Activated T-cell treated with anti-CD3 and anti-CD28 coated beads for 48 hours (primary cell): ENCODE data around the gene NINJ2.
"Not testable (repeated sequence)": the region's sequence is repeated elsewhere in the genome, so short reads cannot be mapped to it uniquely, and the experiment has no call there.

ENCODE experiments used
- DNase-seq: peaks from one replicate; pipeline ENCODE4 v3.0.0-alpha.2; 2020; ENCODE audit warnings: low read depth

NINJ2 gene

DNA sequence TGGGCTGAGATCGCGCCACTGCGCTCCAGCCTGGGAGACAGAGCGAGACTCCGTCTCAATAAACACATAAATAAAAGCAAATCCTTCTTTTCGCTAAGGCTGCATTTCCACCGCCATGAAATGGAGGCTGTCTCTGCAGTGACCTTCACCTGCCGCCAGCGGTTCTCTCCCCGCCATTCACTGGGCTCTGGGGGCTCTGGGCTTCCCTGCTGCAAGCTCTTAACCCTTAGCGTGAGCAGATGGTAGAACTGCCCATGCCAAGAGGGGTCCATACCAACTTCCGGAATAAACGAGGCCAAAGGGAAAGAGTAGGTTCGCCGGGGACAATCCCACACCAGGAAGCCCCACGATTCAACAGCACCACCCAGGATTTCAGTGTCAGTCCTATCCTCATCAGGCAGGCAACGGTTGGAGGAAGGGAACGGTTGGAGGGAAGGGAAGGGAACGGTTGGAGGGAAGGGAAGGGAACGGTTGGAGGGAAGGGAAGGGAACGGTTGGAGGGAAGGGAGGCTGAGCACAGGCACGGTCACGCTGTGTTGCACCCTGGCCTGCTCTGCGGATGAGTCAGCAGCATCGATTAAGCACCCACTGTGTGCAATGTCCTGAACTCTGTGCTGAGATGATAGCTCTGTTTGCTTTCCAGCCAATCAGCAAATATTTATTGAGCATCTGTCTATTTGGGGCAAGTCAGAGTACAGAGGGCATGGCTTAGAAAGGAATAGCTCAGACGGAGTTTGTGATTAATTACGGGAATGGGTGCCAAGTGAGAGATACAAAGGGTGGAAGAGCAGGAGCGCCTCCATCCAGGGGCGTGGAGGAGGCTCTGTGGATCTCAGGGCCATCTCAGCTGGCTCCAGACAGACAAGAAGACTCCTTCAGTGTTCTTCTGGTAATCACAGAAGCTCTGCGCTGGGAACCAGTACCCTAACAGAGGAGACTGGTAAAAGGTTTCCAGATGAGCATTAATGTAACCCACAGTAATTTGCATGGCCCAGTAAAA, 77.9 kb downstream of the NINJ2 start:
- no peak for DNase-seq

DNA sequence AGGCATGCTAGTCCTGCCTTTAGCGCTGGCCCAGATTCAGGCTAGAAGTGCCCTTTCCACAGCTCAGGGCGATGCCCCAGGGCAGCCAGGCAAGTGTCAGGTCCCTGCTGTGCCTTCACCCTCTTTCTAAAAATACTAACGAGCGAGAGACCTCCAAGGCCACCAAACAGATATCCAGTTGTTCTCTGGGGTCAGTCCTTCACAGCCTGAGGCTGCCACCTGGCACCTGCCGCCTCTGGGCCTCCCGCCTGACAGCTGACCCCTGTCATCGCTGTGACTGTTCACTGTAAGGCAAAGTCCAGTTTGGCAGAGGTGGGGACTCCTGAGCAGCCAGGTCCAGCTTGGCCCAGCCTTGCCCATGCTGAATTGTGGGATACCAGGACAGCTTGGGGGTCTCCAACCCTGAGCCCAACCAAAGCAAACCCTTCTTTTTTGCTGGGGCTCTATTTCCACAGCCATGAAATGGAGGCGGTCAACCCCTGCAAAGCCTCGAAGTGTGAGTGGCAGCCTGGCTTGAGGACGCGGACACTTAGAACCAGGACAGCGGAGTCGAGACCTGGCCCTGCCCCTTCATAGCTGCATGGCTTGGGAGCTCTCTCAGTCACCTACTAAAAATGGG, 79.9 kb downstream of the NINJ2 start:
- no peak for DNase-seq

DNA sequence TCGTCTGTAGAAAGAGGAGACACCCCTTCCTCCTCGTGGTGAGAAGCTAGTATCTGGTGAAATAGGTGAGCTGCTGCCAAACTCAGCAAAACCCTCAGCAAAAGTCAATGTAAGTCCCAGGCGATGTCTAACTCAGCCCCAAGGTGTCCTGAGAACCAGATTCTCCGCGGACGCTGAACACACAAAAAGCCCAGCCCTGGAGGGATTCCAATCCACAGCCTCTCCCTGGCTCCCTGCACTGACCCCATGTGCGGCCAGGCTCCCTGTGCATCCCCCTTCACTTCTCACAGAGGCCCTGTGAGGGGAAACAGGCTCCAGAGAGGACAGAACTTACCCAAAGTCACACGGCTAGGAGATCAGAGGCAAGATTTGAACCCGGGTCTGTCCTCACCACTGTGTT, 81.5 kb downstream of the NINJ2 start:
- DNase-seq = no peak

DNA sequence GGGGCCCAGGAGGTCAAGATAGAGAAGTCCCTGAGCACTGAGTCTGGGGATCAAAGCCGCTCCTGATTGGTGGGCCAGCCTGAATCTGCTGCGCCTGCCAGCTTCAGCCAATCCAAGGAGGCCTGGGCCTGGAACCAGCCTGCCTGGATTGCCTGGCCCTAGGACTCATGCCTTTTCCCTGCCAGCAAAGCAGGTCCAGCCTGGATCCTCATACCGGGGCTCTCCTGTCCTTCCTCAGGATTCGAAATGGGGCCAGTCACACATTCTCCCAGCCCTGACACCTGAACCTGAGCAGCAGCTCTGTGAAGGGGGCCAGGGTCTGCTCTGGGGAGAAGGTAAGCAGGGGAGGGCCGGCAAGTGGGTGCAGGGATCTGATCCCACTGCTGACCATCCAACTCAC, 81.9 kb downstream of the NINJ2 start:
- no peak for DNase-seq

DNA sequence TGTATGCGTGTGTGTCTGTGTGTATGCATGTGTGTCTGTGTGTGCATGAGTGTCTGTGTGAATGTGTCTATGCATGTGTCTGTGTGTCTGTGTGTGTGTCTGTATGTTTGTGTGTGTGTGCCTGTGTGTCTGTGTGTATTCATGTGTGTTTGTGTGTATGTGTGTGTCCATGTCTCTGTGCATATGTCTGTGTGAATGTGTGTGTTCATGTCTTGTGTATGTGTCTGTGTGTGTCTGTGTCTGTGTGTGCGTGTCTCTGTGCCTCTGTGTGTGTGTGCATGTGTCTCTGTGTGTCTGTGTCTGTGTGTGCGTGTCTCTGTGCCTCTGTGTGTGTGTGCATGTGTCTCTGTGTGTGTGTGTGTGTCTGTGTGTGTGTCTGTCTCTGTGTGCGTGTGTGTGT, 82.4 kb downstream of the NINJ2 start:
- no peak for DNase-seq

DNA sequence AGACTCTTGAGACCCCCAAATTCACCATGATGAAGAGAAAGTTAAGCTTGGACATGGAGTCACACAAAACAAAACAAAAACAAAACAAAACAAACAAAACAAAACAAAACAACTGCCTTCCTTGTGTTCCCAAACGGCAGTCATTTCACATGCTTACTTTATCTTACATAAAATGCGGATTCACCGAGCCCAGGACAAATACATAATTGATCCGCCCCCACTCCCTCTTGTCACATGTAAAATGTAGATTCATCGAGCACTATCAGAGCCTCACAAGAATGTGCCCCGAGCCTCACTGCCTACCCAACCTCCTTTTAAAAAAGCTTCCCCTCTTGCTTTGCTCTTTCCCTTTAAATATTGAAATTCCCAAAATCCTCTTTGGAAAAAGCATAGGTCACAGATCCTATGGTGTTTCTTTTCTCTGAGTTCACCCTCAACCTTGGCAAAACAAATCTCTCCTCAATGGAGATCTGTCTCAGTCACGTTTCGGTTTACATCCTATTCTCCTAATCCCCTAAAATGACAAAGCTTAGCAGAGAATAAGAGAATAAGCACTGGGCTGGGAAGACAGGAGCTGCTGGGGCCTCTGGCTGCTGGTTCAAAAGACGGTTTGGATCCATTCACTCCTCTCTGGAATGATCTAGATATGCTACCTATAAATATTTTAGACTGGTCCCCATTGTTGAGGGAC, 83.7 kb downstream of the NINJ2 start:
- DNase-seq = no peak

DNA sequence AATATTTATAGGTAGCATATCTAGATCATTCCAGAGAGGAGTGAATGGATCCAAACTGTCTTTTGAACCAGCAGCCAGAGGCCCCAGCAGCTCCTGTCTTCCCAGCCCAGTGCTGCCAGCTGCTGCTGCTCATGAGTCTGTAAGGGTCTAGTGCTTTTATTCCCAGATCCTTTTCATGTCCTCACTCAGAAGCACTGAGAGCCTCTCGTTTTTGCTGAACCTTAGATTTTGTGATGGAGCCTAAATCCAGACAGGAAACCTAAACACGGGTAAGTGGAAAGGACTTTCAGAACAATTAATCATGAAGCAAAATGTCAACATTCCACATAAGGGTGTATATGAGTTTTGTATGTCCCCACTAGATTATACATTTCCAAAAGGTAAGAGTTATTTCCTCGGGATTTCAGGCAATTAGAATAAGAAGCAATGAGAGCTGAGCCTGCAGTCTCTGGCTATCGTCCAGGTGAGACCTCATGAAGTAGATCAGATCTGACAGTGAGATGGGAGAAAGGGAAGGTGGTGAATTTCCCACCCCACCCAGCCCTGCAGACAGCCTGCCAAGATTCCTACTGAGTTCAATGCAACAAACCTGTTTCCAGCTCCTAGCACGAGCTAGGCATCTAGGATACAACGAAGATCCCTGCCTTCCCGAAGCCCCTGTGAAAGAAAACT, 84.4 kb downstream of the NINJ2 start:
- DNase-seq = no peak

DNA sequence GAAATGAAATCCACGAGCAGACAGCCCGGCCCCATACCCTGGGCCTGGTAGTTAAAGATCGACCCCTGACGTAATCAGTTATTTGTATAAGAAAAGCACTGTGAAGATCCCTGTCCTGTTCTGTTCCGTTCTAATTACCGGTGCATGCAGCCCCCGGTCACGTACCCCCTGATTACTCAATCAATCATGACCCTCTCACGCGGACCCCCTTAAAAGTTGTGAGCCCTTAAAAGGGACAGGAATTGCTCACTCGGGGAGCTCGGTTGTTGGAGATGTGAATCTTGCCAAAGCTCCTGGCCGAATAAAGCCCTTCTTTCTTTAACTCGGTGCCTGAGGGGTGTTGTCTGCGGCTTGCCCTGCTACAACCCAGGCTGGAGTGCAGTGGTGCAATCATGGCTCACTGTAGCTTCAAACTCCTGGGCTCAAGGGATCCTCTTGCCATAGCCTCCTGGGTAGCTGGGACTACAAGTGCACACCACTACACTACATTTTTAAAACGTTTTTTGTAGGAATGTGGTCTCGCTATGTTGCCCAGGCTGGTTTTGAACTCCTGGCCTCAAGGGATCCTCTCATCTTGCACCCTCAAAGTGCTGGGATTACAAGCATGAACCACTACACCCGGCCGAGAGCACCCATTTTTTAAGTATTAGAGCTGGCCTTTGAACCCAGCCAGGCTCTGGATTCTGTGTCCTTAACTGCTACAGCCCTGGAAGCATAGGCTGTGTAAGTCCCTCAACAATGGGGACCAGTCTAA, 85.1 kb downstream of the NINJ2 start:
- not testable (repeated sequence) for DNase-seq

DNA sequence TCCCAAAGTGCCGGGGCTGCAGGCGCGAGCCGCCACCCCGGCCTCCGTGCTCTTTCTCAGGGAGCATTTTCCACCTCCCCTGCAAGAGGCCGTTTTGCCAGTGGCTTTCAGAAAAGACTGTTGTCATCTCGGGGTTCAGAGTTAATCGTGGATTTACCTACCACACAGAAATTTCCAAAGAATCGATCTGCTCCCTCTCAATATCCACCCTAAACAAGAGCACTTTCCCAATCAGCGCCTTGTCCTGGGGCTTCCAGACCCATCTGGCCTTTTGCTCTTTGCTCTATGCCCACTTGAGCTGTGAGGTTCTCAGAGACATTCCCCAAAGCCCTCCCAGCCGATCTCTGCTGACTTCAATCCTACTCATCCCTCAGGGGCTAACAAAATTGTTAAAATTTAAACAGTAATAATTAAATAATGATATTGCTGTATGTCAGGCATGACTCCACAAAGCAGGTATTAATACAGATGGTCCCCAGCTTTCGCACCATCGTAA, 86.6 kb downstream of the NINJ2 start:
- no peak for DNase-seq

DNA sequence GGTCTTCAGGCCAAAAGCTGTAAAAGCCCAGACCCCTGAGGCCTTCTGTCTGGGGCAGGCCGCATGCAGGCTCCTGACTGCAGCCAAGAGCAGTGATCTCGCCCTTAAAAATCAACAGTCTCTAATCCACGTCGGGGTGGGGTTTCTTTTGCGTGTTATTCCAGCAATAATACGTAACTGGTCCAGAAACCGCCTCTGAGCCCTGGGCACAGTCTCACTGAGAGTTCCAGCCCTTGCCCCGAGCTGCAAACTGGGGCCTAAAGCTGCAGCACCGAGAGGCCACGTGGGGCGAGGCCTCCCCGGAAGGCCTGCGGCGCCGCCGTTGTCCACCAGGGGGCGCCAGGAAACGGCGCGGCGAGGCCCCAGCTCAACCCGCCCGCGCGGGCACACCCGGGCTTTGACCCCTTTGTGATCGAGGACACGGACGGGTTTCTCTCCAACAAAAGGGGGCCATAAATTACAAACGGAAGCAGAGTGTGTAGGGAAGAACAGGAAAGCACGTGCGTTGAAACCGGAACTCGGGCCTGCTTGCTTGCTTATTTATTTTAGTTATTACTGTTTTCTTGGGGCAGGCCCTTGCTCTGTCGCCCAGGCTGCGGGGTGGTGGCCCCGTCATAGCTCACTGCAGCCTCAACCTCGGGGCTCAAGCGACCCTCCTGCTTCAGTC, 87.2 kb downstream of the NINJ2 start:
- peak; percentile 87 for DNase-seq

DNA sequence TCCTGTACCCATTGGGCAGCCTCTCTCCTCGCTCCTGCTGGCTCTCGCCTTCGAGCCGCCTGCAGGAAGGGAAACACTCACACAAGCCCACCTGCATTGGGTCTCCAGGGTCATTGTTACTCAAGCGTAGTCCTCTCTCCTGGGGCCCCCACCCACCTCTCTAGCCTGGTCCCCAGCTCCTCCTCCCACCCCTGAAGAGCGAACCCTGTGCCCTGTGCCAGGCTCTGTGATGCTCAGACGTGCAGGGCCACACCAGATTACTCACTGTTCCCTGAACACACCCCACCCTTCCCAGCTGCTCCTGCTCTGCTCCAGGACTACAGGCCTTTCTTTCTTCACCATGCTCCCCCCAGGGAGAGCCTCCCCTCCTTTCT, 88.1 kb downstream of the NINJ2 start:
- no peak for DNase-seq

DNA sequence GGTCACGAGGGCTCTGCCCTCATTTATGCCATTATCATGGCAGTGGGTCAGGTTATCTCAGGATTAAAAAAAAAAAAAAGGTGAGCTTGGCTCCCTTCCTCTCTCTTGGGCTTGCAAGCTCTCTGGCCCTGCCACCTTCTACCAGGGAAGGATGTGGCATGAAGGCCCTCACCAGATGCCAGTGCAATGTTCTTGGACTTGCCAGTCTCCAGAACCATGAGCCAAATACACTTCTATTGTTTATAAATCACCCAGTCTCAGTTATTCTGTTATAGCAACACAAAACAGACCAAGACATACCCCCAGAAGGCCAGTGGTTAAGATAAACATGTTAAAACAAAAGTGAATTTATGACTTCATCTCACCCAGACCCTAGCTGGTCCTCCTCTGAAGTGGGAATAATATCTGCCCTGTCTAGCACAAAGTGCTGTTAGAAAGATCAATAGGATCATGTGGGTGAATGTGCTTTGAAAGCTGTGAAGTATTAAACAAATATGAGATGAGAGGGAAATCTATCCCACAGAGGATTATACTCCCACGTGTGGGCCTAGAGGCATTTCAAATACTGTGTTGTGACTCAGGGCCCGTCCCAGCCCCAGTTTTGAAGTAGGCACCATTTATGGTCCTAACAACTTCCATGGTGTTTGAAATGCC, 88.6 kb downstream of the NINJ2 start:
- no peak for DNase-seq

DNA sequence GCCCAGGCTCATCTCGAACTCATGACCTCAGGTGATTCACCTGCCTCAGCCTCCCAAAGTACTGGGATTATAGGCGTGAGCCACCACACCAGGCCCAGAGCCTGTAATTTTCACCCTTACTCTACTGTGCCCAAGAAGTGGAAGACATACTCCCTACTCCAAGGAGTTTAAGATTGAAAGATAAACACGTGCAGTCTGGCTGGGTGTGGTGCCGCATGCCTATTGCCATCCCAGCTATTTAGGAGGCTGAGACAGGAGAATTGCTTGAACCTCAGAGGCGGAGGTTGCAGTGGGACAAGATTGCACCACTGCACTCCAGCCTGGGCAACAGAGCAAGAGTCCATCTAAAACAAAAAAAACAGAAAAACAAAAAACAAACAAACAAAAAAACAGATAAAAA, 90.0 kb downstream of the NINJ2 start:
- no peak for DNase-seq

DNA sequence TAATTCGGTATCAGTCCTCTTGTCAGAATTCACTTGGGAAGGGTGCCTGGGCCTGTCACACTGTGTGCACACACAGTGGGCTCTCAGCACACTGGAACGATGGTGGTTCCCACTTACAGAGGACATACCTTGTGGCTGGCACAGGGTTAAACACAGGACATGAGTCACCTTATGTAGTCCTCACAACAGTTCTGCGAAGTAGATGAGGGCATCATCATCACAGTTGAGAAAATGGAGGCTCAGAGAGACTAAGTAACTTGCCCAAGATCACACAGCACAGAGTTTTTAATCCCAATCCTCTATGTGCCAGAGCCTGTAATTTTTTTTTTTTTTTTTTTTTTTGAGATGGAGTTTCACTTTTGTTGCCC, 90.7 kb downstream of the NINJ2 start:
- DNase-seq = no peak

DNA sequence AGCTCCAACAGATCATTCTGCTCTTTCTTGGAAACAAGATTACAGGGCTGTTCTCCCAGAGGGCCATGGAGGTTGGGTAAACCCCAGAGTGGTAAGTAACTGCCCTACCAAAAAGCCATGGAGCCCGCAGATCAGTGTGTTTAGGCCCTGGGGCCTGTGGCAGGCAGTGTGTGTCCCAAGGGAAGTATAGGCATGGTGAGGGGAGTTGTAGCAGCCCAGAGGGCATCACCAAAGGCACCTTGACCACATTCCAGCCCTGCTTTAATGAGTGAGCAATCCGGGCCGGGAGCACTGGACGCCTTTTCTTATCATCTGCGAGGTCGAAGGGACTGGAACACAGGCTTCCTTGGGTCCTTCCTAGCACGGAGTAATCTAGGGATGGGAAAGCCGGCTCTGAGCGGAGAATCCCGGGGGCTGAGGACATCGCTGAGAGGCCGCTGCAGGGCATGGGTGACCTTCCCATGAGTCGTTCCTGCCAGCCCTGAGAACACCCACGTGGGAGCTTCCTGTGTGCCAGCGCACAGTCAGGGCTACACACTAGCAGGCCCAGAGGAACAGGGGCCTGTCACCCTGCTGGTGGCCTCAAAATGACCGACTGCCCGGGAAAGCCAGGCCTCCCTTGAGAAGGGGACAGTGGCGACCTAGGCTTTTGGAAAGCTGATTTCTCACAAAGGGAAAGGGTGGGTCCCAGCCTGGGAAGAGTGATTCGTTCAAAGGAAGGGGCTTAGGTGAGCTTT, 91.3 kb downstream of the NINJ2 start:
- DNase-seq = no peak

DNA sequence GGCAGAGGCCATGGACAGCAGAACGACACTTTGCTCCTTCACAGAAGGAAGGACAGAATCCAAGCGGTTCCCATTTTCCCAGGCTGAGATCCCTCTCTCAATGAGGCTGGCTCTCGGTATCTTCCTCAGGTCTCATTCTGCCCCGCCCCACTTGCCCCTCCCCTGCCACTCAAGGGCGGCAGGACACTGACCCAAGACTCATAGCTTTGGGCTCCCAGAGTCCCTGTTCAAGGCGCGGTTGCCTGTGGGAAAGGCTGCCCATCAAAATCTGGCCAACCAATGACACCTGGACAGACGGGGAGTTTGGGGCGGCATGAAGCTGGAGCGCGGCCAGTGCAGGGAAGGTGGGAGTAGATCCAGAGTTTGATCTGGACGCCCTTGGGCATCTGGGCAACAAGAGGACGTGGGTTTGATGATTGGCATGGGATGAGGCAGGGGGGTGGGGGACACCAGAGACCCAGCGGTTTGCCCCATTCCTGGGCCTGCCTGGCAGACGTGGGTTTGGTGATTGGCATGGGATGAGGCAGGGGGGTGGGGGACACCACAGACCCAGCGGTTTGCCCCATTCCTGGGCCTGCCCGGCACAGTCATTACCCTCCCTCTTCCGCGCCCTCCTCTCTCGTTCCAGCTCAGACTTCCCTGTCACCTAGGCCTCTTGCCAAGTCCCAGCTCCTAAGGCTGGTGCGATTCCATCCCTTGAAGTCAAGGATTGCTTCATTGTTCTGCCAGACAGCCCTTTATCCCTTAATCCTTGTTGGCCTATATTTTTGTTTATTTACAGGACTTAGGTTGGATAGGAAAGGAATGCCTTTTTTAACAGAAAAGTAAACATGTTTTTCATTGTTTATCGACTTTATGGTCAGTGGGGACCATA, 92.1 kb downstream of the NINJ2 start:
- DNase-seq = no peak

DNA sequence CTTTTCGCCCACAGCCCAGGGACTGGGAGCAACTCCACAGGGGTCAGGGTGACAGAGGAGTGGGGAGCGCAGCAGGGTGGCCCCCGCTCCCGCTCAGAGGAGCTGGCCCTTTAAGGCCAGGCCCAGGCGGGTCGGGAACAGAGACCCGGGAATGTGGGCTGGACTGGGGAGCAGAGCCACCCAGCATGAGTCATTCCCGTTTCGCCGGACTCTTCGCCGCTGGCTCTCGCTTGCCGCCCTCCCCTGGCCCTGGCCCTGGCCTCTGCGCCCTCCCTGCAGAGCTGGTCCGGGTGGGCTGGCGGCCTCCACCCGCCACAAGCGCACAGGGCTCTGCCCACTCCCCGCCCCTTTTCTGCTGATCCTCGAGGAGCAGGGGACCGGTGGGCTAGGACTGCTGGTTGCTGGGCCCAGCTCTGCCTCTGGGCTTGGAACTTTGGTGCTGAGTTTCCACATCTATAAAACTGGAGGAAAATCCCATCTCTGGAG, 92.8 kb downstream of the NINJ2 start:
- no peak for DNase-seq

DNA sequence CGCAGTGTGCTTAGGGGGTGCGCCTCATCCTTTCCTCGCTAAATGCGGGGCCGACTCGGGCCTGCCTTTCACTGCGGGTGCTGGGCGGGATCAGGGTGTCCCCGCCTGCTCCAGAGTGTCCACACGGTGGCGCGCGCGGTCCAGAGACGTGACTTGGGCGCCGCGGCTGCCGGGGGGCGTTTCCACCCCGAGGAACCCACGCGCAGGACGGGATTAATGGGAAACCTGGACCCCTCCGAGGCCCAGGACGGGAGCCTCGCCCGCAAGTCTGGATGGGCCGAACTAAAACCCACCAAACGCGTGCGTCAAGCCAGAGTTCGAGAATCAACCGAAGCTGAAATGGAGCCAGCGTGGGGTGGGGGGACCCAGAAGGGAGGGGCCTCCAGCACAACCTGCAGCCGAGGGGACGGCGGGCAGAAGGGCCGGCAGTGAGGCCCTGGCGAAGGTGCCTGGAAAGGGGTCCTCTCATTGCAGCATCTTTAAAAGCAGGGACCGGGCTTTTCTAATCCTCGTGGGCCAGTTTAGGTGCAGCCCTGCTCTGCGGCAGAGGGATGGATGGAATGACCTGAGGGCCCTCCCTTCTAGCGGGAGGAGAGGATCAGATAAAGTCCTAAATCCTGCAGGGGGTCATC, 93.3 kb downstream of the NINJ2 start:
- DNase-seq = peak; percentile 85
